Loucy (cell line): ENCODE data around the gene GGCX.

Experiments
- H2AFZ ChIP-seq: fragments of 200-600 bp; sonication (generic); 2 replicates; pipeline ENCODE4 v1.6.0; 2016; ENCODE audit warnings: antibody characterized with exemption, mild to moderate bottlenecking, low read length, moderate library complexity
- H3F3A ChIP-seq: fragments of 200-600 bp; 2 replicates; pipeline ENCODE4 v1.6.0; 2016; ENCODE audit warnings: antibody characterized with exemption, low read depth, mild to moderate bottlenecking
- H3K27me3 ChIP-seq: fragments of 200-600 bp; sonication (generic); 2 replicates; pipeline ENCODE4 v1.6.1; 2014; ENCODE audit warnings: low read length, mild to moderate bottlenecking; ENCODE audit not compliant: insufficient read depth, poor library complexity, severe bottlenecking
- H3K36me3 ChIP-seq: fragments of 200-600 bp; sonication (generic); 2 replicates; pipeline ENCODE4 v1.6.1; 2016; ENCODE audit warnings: low read length; ENCODE audit not compliant: insufficient read depth
- H3K4me1 ChIP-seq: fragments of 200-600 bp; sonication (generic); 2 replicates; pipeline ENCODE4 v1.5.1; 2014; ENCODE audit warnings: low read length, mild to moderate bottlenecking; ENCODE audit not compliant: insufficient read depth, poor library complexity, severe bottlenecking
- H3K4me2 ChIP-seq: fragments of 200-600 bp; sonication (generic); 2 replicates; pipeline ENCODE4 v1.6.0; 2014; ENCODE audit warnings: antibody characterized with exemption, low read length, low read depth, mild to moderate bottlenecking; ENCODE audit not compliant: poor library complexity, severe bottlenecking
- H3K4me3 ChIP-seq: fragments of 200-600 bp; sonication (generic); 2 replicates; pipeline ENCODE4 v1.5.1; 2014; ENCODE audit warnings: low read length, mild to moderate bottlenecking, mixed read lengths; ENCODE audit not compliant: poor library complexity, severe bottlenecking
- H3K79me2 ChIP-seq: fragments of 200-600 bp; sonication (generic); 2 replicates; pipeline ENCODE4 v1.6.1; 2014; ENCODE audit warnings: low read length; ENCODE audit not compliant: insufficient read depth
- H3K9ac ChIP-seq: fragments of 200-600 bp; sonication (generic); 2 replicates; pipeline ENCODE4 v1.6.0; 2014; ENCODE audit warnings: mild to moderate bottlenecking, low read depth, low read length, moderate library complexity; ENCODE audit not compliant: poor library complexity, severe bottlenecking
- H3K9me2 ChIP-seq: fragments of 200-600 bp; sonication (generic); replicated peaks from 2 replicates; pipeline ENCODE4 v1.6.1; 2016; ENCODE audit warnings: low read depth, low read length, mixed read lengths
- H3K9me3 ChIP-seq: fragments of 200-600 bp; sonication (generic); 2 replicates; pipeline ENCODE4 v1.6.1; 2014; ENCODE audit warnings: mild to moderate bottlenecking, antibody characterized with exemption, low read length, low read depth; ENCODE audit not compliant: insufficient read depth
- H4K20me1 ChIP-seq: fragments of 200-600 bp; sonication (generic); 2 replicates; pipeline ENCODE4 v1.6.0; 2014; ENCODE audit warnings: antibody characterized with exemption, low read length, mild to moderate bottlenecking; ENCODE audit not compliant: insufficient read depth, poor library complexity, severe bottlenecking
- CTCF ChIP-seq: fragments of 200-600 bp; sonication (generic); conservative IDR thresholded peaks from 2 replicates; pipeline ENCODE4 v1.5.1; 2014; ENCODE audit warnings: mild to moderate bottlenecking, antibody characterized with exemption, low read length
- EZH2phosphoT487 ChIP-seq: fragments of 200-600 bp; IDR thresholded peaks from 2 replicates; pipeline ENCODE4 v1.6.1; 2018; ENCODE audit warnings: antibody characterized with exemption, mild to moderate bottlenecking, moderate library complexity, borderline replicate concordance

The GGCX gene

GRCh38 chr2:85497944-85498630 is 63.2 kb downstream of the GGCX start:
- H3K79me2 ChIP-seq = no peaks in the 10 kb centered on the region
- no peak overlapping the region for H3K4me2 ChIP-seq
- H3K27me3 ChIP-seq = no peaks in the 10 kb centered on the region
- H3F3A ChIP-seq = no peaks in the 10 kb centered on the region
- H3K9ac ChIP-seq = no peak overlapping the region
- no peak for TF ChIP-seq EZH2phosphoT487
- TF ChIP-seq CTCF = no peak
- peaks cover 25% of the 10 kb centered on the region for H3K4me1 ChIP-seq
- no peaks in the 10 kb centered on the region for H3K9me2 ChIP-seq
- H3K36me3 ChIP-seq = no peaks in the 10 kb centered on the region
- no peaks in the 10 kb centered on the region for H4K20me1 ChIP-seq
- H3K4me3 ChIP-seq = no peak overlapping the region
- no peaks in the 10 kb centered on the region for H3K9me3 ChIP-seq
- no peak overlapping the region for H2AFZ ChIP-seq

- TF ChIP-seq EZH2phosphoT487 (no peak), CTCF (no peak)
- Histone ChIP-seq H4K20me1 (no peaks in the 10 kb centered on the region), H3F3A (no peaks in the 10 kb centered on the region), H3K9me2 (no peaks in the 10 kb centered on the region), H3K79me2 (no peaks in the 10 kb centered on the region), H2AFZ (no peak overlapping the region), H3K27me3 (no peaks in the 10 kb centered on the region), H3K4me1 (peaks cover 8% of the 10 kb centered on the region), H3K9ac (no peak overlapping the region), H3K4me2 (no peak overlapping the region), H3K9me3 (no peaks in the 10 kb centered on the region), H3K4me3 (no peak overlapping the region), H3K36me3 (no peaks in the 10 kb centered on the region)
Observed at GRCh38 chr2:85496436-85496835, 64.9 kb downstream of the GGCX start.
